Fibroblast of lung (primary cell): ENCODE measurements around the gene LMNTD1. TPM values are rescaled to one million over a fixed set of nuclear protein-coding genes. Genes with fewer than 3 reads are reported as not detected.

ENCODE experiments used
- DNase-seq, 2 donors: peaks; one replicate each; pipeline versions ENCODE4 v3.0.0 to v3.0.0-alpha.2; 2010; ENCODE audit warnings: low read depth in 2 of 2
- H2AFZ ChIP-seq: 2 replicates; pipeline ENCODE4 v1.5.1; 2012; ENCODE audit warnings: low read length, control low read depth, inconsistent platforms
- H3K27ac ChIP-seq: 2 replicates; pipeline ENCODE4 v1.5.1; 2011; ENCODE audit warnings: low read length, control low read depth; ENCODE audit not compliant: insufficient read depth
- H3K27me3 ChIP-seq: 2 replicates; pipeline ENCODE4 v1.5.1; 2011; ENCODE audit warnings: mild to moderate bottlenecking, low read length; ENCODE audit not compliant: control insufficient read depth, insufficient read depth
- H3K36me3 ChIP-seq: 2 replicates; pipeline ENCODE4 v1.5.1; 2011; ENCODE audit warnings: low read length; ENCODE audit not compliant: control insufficient read depth, insufficient read depth
- H3K4me1 ChIP-seq: 2 replicates; pipeline ENCODE4 v1.5.1; 2011; ENCODE audit warnings: low read length; ENCODE audit not compliant: control insufficient read depth, insufficient read depth; ENCODE audit errors: extremely low read depth
- H3K4me2 ChIP-seq: 2 replicates; pipeline ENCODE4 v1.5.1; 2011; ENCODE audit warnings: low read length, control low read depth; ENCODE audit not compliant: insufficient read depth; ENCODE audit errors: extremely low read depth
- H3K4me3 ChIP-seq, 4 experiments: fragments of 200-600 bp in 1 of 4; sonication (generic) in 1 of 4; replicated peaks in 1 of 4; 2 replicates each; pipeline ENCODE4 v1.5.1; 2011 to 2016; ENCODE audit warnings: low read length in 4 of 4, low read depth in 3 of 4, mild to moderate bottlenecking in 3 of 4, control low read depth in 2 of 4, inconsistent platforms in 1 of 4, mixed read lengths in 1 of 4; ENCODE audit not compliant: insufficient read depth in 1 of 4; ENCODE audit errors: control extremely low read depth in 1 of 4
- H3K79me2 ChIP-seq: 2 replicates; pipeline ENCODE4 v1.5.1; 2012; ENCODE audit warnings: mild to moderate bottlenecking, low read length, inconsistent platforms; ENCODE audit not compliant: control insufficient read depth, insufficient read depth
- H3K9ac ChIP-seq: 2 replicates; pipeline ENCODE4 v1.5.1; 2011; ENCODE audit warnings: mild to moderate bottlenecking, low read length, control low read depth; ENCODE audit not compliant: insufficient read depth
- H3K9me3 ChIP-seq: 2 replicates; pipeline ENCODE4 v1.5.1; 2012; ENCODE audit warnings: low read depth, low read length; ENCODE audit not compliant: control insufficient read depth, insufficient read depth
- H4K20me1 ChIP-seq: 2 replicates; pipeline ENCODE4 v1.5.1; 2011; ENCODE audit warnings: low read length; ENCODE audit not compliant: control insufficient read depth, insufficient read depth; ENCODE audit errors: extremely low read depth
- EZH2 ChIP-seq: IDR thresholded peaks from 2 replicates; pipeline ENCODE4 v1.5.1; 2012; ENCODE audit warnings: low read length, control low read depth, mild to moderate bottlenecking; ENCODE audit errors: missing control alignments
- polyA plus RNA-seq, 2 donors: library from polyadenylated mRNA; depleted of rRNA in 1 of 2; stranded (reverse) in 1 of 2; unstranded in 1 of 2; fragments of >200 nt; gene quantifications; 2 replicates each; pipeline ENCODE4 v1.2.1, GENCODE V29; 2011 to 2012; ENCODE audit warnings: missing spikeins in 1 of 2
- total RNA-seq: library from RNA; depleted of rRNA; stranded (reverse); fragments of >200 nt; gene quantifications from 2 replicates; pipeline ENCODE4 v1.2.1, GENCODE V29; 2014
- TF ChIP-seq, protein P1 (sequence below), 2 donors: IDR thresholded peaks in 1 of 2; conservative IDR thresholded peaks in 1 of 2; 1 replicate in 1 of 2; 2 replicates in 1 of 2; pipeline ENCODE4 v1.5.1; 2011 to 2012; ENCODE audit warnings: low read length in 2 of 2, control low read depth in 1 of 2, inconsistent platforms in 1 of 2, low read depth in 1 of 2, mild to moderate bottlenecking in 1 of 2

The LMNTD1 gene
- total and polyA plus RNA-seq, 2 donors (not counting 1 experiment from before 2014, with no cell fraction given): not detected

DNA sequence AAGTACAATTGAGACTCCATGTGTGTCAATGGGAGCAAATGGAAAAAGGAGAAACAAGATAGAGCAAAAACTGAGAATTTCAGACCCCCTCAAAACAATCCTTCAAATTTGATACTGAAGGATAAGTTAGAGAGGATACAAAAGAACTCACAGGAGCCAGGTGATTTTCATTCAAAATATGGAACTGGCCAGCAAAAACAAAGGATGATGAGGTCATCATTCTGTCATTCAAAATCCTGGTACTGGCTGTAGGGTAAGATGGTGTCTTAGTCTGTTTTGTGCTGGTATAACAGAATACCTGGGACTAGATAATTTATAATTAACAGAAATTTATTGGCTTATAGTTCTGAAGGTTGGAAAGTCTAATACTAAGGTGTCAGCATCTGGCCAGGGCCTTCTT, 80.6 kb downstream of the LMNTD1 start:
- Histone ChIP-seq H3K9ac (no peak overlapping the region), H2AFZ (no peak overlapping the region)
- DNase-seq: no peak

DNA sequence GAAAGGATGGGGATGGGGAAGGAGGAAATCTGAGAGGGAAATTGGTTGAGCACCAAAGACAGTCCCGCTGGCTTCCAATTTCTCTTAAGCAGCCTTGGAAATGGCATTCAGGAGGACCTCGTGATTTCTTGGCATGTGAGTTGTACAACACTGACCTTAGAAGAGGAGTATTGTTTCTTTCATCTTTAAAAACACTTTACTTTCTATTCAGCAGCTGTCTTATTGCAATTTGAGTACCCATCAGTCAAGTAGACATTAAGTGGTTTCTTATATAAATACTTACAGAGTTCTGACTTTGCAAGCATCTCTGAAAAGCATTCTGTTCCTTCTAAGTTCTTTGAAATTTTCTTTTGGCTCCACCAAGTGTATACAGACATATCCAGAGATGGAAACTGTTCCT, 83.2 kb downstream of the LMNTD1 start:
- DNase-seq: peak in 1 of 2 donors; percentile 68
- no peaks in the 10 kb centered on the region for H4K20me1 ChIP-seq
- no peak overlapping the region for H3K27ac ChIP-seq
- no peaks in the 10 kb centered on the region for H3K79me2 ChIP-seq
- no peak overlapping the region for H3K9ac ChIP-seq
- no peaks in the 10 kb centered on the region for H3K4me1 ChIP-seq
- no peak overlapping the region for H3K4me2 ChIP-seq
- no peaks in the 10 kb centered on the region for H3K27me3 ChIP-seq
- TF ChIP-seq, protein P1, sequence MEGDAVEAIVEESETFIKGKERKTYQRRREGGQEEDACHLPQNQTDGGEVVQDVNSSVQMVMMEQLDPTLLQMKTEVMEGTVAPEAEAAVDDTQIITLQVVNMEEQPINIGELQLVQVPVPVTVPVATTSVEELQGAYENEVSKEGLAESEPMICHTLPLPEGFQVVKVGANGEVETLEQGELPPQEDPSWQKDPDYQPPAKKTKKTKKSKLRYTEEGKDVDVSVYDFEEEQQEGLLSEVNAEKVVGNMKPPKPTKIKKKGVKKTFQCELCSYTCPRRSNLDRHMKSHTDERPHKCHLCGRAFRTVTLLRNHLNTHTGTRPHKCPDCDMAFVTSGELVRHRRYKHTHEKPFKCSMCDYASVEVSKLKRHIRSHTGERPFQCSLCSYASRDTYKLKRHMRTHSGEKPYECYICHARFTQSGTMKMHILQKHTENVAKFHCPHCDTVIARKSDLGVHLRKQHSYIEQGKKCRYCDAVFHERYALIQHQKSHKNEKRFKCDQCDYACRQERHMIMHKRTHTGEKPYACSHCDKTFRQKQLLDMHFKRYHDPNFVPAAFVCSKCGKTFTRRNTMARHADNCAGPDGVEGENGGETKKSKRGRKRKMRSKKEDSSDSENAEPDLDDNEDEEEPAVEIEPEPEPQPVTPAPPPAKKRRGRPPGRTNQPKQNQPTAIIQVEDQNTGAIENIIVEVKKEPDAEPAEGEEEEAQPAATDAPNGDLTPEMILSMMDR (conservative IDR thresholded peaks at IDR 0.05 in 1 of 2, IDR thresholded peaks at IDR 0.05 in 1 of 2; ENCODE audit: low read depth in 1 of 2, low read length in 2 of 2): no peak
- H2AFZ ChIP-seq: no peak overlapping the region
- H3K9me3 ChIP-seq: no peaks in the 10 kb centered on the region
- H3K4me3 ChIP-seq: no peak overlapping the region
- no peaks in the 10 kb centered on the region for H3K36me3 ChIP-seq

More for the DNA sequence above, 80.6 kb downstream of the LMNTD1 start:
- Histone ChIP-seq H3K27ac (no peak overlapping the region), H4K20me1 (no peaks in the 10 kb centered on the region), H3K36me3 (no peaks in the 10 kb centered on the region), H3K4me1 (no peaks in the 10 kb centered on the region), H3K27me3 (no peaks in the 10 kb centered on the region), H3K4me3 (no peak overlapping the region), H3K79me2 (no peaks in the 10 kb centered on the region), H3K4me2 (no peak overlapping the region), H3K9me3 (no peaks in the 10 kb centered on the region)
- TF ChIP-seq, protein P1 (conservative IDR thresholded peaks at IDR 0.05 in 1 of 2, IDR thresholded peaks at IDR 0.05 in 1 of 2; ENCODE audit: low read depth in 1 of 2, low read length in 2 of 2): no peak
- TF ChIP-seq EZH2: no peak

DNA sequence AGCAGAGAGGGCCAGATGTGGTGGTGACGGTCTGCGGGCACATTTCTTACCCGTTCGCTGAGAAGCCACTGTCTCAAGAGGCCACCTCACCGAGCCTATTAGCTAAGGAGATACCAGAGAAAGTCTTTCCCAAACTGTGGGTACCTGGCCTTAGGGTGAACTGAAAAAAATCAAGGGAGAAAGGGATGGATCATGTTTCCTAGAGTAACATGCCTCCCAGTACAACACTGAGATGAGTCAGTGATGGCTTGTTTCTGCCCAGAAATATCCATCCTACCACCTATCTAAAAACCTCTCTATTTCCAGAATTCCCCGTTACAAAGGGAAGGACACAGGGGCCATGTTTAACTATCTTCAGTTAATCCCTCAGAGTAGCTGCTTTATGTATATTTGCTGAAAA, 83.7 kb downstream of the LMNTD1 start:
- H3K4me2 ChIP-seq: no peak overlapping the region
- DNase-seq: peak; percentile 20 to 25
- TF ChIP-seq EZH2: no peak
- TF ChIP-seq, protein P1 (conservative IDR thresholded peaks at IDR 0.05 in 1 of 2, IDR thresholded peaks at IDR 0.05 in 1 of 2; ENCODE audit: low read depth in 1 of 2, low read length in 2 of 2): no peak

More for the DNA sequence above, 83.7 kb downstream of the LMNTD1 start:
- Histone ChIP-seq H3K27me3 (no peaks in the 10 kb centered on the region), H3K9me3 (no peaks in the 10 kb centered on the region), H4K20me1 (no peaks in the 10 kb centered on the region), H3K36me3 (no peaks in the 10 kb centered on the region), H2AFZ (no peak overlapping the region), H3K4me1 (no peaks in the 10 kb centered on the region), H3K79me2 (no peaks in the 10 kb centered on the region), H3K9ac (no peak overlapping the region), H3K27ac (no peak overlapping the region), H3K4me3 (no peak overlapping the region)
